Liver (tissue), 9 donors: Measurements from ENCODE around the gene RSPH4A. TPM values are rescaled to one million over a fixed set of nuclear protein-coding genes. Genes with fewer than 3 reads are reported as not detected.

ENCODE experiments used
- DNase-seq: peaks from one replicate; pipeline ENCODE4 v3.0.0-alpha.2; 2017; ENCODE audit warnings: low spot score
- H3K27ac ChIP-seq, 2 donors: one replicate each; pipeline ENCODE4 v1.7.0; 2013; ENCODE audit warnings: inconsistent platforms in 2 of 2, low read length in 2 of 2, control low read depth in 1 of 2, low read depth in 1 of 2, mild to moderate bottlenecking in 1 of 2
- H3K27me3 ChIP-seq, 4 donors: one replicate each; pipeline versions ENCODE4 v1.6.1 to v1.7.0; 2013; ENCODE audit warnings: low read length in 3 of 4, inconsistent platforms in 1 of 4, mild to moderate bottlenecking in 1 of 4, moderate library complexity in 1 of 4; ENCODE audit not compliant: control insufficient read depth in 4 of 4, insufficient read depth in 4 of 4
- H3K36me3 ChIP-seq, 4 donors: one replicate each; pipeline versions ENCODE4 v1.6.1 to v1.7.0; 2013; ENCODE audit warnings: low read length in 3 of 4, mild to moderate bottlenecking in 3 of 4, low read depth in 1 of 4, moderate library complexity in 1 of 4; ENCODE audit not compliant: control insufficient read depth in 4 of 4, insufficient read depth in 3 of 4
- H3K4me1 ChIP-seq, 4 donors: one replicate each; pipeline versions ENCODE4 v1.6.1 to v1.7.0; 2013; ENCODE audit warnings: low read length in 3 of 4, mild to moderate bottlenecking in 3 of 4, moderate library complexity in 1 of 4; ENCODE audit not compliant: control insufficient read depth in 4 of 4, insufficient read depth in 4 of 4
- H3K4me3 ChIP-seq, 3 donors: one replicate each; pipeline versions ENCODE4 v1.6.1 to v1.7.0; 2013; ENCODE audit warnings: low read length in 3 of 3, control low read depth in 1 of 3, low read depth in 1 of 3, mild to moderate bottlenecking in 1 of 3
- H3K9ac ChIP-seq, 2 donors: one replicate each; pipeline ENCODE4 v1.7.0; 2013; ENCODE audit warnings: low read length in 2 of 2, mild to moderate bottlenecking in 2 of 2, moderate library complexity in 2 of 2, control low read depth in 1 of 2, low read depth in 1 of 2
- H3K9me3 ChIP-seq, 4 donors: one replicate each; pipeline versions ENCODE4 v1.6.1 to v1.7.0; 2013; ENCODE audit warnings: low read length in 3 of 4; ENCODE audit not compliant: control insufficient read depth in 4 of 4
- EGR1 ChIP-seq, 2 donors: IDR thresholded peaks; 2 replicates each; pipeline ENCODE4 v1.6.1; 2016 to 2018; ENCODE audit warnings: antibody characterized with exemption in 2 of 2, low read depth in 2 of 2
- FOXA1 ChIP-seq: IDR thresholded peaks from 2 replicates; pipeline ENCODE4 v1.6.1; 2016; ENCODE audit warnings: antibody characterized with exemption
- FOXA2 ChIP-seq: IDR thresholded peaks from 2 replicates; pipeline ENCODE4 v1.6.1; 2016; ENCODE audit warnings: antibody characterized with exemption
- GABPA ChIP-seq, 2 donors: IDR thresholded peaks in 1 of 2; conservative IDR thresholded peaks in 1 of 2; 2 replicates each; pipeline ENCODE4 v1.6.1; 2016; ENCODE audit warnings: antibody characterized with exemption in 2 of 2, mild to moderate bottlenecking in 1 of 2, moderate library complexity in 1 of 2
- HNF4A ChIP-seq, 2 donors: conservative IDR thresholded peaks; 2 replicates each; pipeline ENCODE4 v1.6.1; 2016; ENCODE audit warnings: antibody characterized with exemption in 2 of 2, mild to moderate bottlenecking in 2 of 2
- HNF4G ChIP-seq: IDR thresholded peaks from 2 replicates; pipeline ENCODE4 v1.6.1; 2016; ENCODE audit warnings: antibody characterized with exemption
- JUND ChIP-seq, 2 donors: IDR thresholded peaks; 2 replicates each; pipeline ENCODE4 v1.6.1; 2016; ENCODE audit warnings: antibody characterized with exemption in 2 of 2
- NR2F2 ChIP-seq: IDR thresholded peaks from 2 replicates; pipeline ENCODE4 v1.6.1; 2016; ENCODE audit warnings: antibody characterized with exemption
- RAD21 ChIP-seq, 2 donors: IDR thresholded peaks; 2 replicates each; pipeline ENCODE4 v1.6.1; 2016; ENCODE audit warnings: antibody characterized with exemption in 2 of 2, mild to moderate bottlenecking in 2 of 2
- RXRA ChIP-seq, 2 donors: IDR thresholded peaks; 2 replicates each; pipeline ENCODE4 v1.6.1; 2017 to 2018; ENCODE audit warnings: antibody characterized with exemption in 2 of 2, mild to moderate bottlenecking in 1 of 2
- SP1 ChIP-seq: IDR thresholded peaks from 2 replicates; pipeline ENCODE4 v1.6.1; 2018; ENCODE audit warnings: antibody characterized with exemption, mild to moderate bottlenecking
- TAF1 ChIP-seq: conservative IDR thresholded peaks from 2 replicates; pipeline ENCODE4 v1.6.1; 2016; ENCODE audit warnings: antibody characterized with exemption, mild to moderate bottlenecking
- YY1 ChIP-seq: IDR thresholded peaks from 2 replicates; pipeline ENCODE4 v1.6.1; 2016; ENCODE audit warnings: antibody characterized with exemption, mild to moderate bottlenecking
- WGBS: extraction: QIAGEN DNeasy Blood & Tissue Kit; methylation state at CpG from one replicate; pipeline ENCODE4 v1.1.7; 2013; 5-methylcytosine and 5-hydroxymethylcytosine counted together
- polyA plus RNA-seq, 2 donors: library from polyadenylated mRNA; stranded (reverse) in 1 of 2; unstranded in 1 of 2; fragments of 200-250 nt in 1 of 2; fragments of >200 nt in 1 of 2; fragmentation: Nextera tagmentation in 1 of 2; extraction: Ambion mirVana in 1 of 2; gene quantifications; one replicate each; pipeline versions ENCODE4 v1.2.1 to v1.2.3, GENCODE V29; 2013 to 2015
- total RNA-seq, 2 donors: library from RNA; depleted of rRNA; stranded (reverse); fragments of >200 nt; gene quantifications; one replicate each; pipeline ENCODE4 v1.2.3, GENCODE V29; 2014
- TF ChIP-seq, protein P1 (sequence below): IDR thresholded peaks from 2 replicates; pipeline ENCODE4 v1.6.1; 2016; ENCODE audit warnings: antibody characterized with exemption
- TF ChIP-seq, protein P2 (sequence below): IDR thresholded peaks from 2 replicates; pipeline ENCODE4 v1.6.1; 2016; ENCODE audit warnings: antibody characterized with exemption
- TF ChIP-seq, protein P3 (sequence below): fragments of 150-350 bp; IDR thresholded peaks from 2 replicates; pipeline ENCODE4 v1.5.1; 2017; ENCODE audit warnings: improper control_type of control experiment, low read depth, low read length; ENCODE audit not compliant: missing input control
- TF ChIP-seq, protein P4 (sequence below): IDR thresholded peaks from 2 replicates; pipeline ENCODE4 v1.6.1; 2016; ENCODE audit warnings: antibody characterized with exemption
- TF ChIP-seq, protein P5 (sequence below): IDR thresholded peaks from 2 replicates; pipeline ENCODE4 v1.6.1; 2016; ENCODE audit warnings: antibody characterized with exemption, mild to moderate bottlenecking
- donor health status: healthy.
- donor health status: healthy.
- donor health status: healthy.
- donor health status: healthy.
- donor health status: healthy.

RSPH4A gene
- total and polyA plus RNA-seq, 4 donors: 0.06 to 0.50 (median 0.10) TPM; not detected in 1

DNA sequence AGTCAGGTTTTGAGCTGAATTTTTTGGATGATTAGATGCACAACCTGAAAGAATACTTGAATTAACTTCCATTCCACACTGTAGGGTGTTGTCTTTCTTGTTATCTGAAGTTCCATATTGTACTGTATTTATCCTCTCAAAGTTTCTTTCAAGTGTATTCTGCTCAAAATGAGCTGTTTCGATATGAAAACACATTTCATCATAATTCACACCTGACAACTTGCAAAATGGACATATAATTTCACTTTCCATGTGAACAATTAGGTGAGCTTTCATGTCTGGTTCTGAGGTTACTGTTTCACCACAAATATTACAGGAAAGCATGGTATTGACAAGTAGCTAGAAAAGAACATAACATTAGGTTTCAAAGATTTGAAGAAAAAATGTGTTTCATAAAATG is 50.6 kb downstream of the RSPH4A start:
- Histone ChIP-seq H3K4me3 (no peak overlapping the region), H3K9me3 (no peaks in the 10 kb centered on the region), H3K4me1 (peaks cover 0 to 14% (median 3%) of the 10 kb centered on the region in 4 donors), H3K36me3 (no peaks in the 10 kb centered on the region), H3K27me3 (no peaks in the 10 kb centered on the region), H3K27ac (no peak overlapping the region), H3K9ac (no peak overlapping the region)
- DNase-seq: no peak
- TF ChIP-seq GABPA (IDR thresholded peaks at IDR 0.05 in 1 of 2, conservative IDR thresholded peaks at IDR 0.05 in 1 of 2) (no peak), JUND (IDR thresholded peaks at IDR 0.05) (no peak), SP1 (no peak), HNF4G (no peak), NR2F2 (no peak), FOXA2 (no peak), TAF1 (no peak), HNF4A (conservative IDR thresholded peaks at IDR 0.05) (no peak), EGR1 (IDR thresholded peaks at IDR 0.05; ENCODE audit: low read depth in 2 of 2) (no peak), RAD21 (IDR thresholded peaks at IDR 0.05) (no peak), FOXA1 (no peak), YY1 (no peak), RXRA (IDR thresholded peaks at IDR 0.05) (no peak)
- TF ChIP-seq, protein P1, sequence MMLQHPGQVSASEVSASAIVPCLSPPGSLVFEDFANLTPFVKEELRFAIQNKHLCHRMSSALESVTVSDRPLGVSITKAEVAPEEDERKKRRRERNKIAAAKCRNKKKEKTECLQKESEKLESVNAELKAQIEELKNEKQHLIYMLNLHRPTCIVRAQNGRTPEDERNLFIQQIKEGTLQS: no peak
- TF ChIP-seq, protein P2, sequence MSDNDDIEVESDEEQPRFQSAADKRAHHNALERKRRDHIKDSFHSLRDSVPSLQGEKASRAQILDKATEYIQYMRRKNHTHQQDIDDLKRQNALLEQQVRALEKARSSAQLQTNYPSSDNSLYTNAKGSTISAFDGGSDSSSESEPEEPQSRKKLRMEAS: no peak
- TF ChIP-seq, protein P3, sequence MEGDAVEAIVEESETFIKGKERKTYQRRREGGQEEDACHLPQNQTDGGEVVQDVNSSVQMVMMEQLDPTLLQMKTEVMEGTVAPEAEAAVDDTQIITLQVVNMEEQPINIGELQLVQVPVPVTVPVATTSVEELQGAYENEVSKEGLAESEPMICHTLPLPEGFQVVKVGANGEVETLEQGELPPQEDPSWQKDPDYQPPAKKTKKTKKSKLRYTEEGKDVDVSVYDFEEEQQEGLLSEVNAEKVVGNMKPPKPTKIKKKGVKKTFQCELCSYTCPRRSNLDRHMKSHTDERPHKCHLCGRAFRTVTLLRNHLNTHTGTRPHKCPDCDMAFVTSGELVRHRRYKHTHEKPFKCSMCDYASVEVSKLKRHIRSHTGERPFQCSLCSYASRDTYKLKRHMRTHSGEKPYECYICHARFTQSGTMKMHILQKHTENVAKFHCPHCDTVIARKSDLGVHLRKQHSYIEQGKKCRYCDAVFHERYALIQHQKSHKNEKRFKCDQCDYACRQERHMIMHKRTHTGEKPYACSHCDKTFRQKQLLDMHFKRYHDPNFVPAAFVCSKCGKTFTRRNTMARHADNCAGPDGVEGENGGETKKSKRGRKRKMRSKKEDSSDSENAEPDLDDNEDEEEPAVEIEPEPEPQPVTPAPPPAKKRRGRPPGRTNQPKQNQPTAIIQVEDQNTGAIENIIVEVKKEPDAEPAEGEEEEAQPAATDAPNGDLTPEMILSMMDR: no peak
- TF ChIP-seq, protein P4, sequence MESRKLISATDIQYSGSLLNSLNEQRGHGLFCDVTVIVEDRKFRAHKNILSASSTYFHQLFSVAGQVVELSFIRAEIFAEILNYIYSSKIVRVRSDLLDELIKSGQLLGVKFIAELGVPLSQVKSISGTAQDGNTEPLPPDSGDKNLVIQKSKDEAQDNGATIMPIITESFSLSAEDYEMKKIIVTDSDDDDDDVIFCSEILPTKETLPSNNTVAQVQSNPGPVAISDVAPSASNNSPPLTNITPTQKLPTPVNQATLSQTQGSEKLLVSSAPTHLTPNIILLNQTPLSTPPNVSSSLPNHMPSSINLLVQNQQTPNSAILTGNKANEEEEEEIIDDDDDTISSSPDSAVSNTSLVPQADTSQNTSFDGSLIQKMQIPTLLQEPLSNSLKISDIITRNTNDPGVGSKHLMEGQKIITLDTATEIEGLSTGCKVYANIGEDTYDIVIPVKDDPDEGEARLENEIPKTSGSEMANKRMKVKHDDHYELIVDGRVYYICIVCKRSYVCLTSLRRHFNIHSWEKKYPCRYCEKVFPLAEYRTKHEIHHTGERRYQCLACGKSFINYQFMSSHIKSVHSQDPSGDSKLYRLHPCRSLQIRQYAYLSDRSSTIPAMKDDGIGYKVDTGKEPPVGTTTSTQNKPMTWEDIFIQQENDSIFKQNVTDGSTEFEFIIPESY: no peak
- TF ChIP-seq, protein P5, sequence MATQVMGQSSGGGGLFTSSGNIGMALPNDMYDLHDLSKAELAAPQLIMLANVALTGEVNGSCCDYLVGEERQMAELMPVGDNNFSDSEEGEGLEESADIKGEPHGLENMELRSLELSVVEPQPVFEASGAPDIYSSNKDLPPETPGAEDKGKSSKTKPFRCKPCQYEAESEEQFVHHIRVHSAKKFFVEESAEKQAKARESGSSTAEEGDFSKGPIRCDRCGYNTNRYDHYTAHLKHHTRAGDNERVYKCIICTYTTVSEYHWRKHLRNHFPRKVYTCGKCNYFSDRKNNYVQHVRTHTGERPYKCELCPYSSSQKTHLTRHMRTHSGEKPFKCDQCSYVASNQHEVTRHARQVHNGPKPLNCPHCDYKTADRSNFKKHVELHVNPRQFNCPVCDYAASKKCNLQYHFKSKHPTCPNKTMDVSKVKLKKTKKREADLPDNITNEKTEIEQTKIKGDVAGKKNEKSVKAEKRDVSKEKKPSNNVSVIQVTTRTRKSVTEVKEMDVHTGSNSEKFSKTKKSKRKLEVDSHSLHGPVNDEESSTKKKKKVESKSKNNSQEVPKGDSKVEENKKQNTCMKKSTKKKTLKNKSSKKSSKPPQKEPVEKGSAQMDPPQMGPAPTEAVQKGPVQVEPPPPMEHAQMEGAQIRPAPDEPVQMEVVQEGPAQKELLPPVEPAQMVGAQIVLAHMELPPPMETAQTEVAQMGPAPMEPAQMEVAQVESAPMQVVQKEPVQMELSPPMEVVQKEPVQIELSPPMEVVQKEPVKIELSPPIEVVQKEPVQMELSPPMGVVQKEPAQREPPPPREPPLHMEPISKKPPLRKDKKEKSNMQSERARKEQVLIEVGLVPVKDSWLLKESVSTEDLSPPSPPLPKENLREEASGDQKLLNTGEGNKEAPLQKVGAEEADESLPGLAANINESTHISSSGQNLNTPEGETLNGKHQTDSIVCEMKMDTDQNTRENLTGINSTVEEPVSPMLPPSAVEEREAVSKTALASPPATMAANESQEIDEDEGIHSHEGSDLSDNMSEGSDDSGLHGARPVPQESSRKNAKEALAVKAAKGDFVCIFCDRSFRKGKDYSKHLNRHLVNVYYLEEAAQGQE: no peak
- 66% methylated on average over 1 of the region's 1 CpG for WGBS
